H7 (cell line): Measurements from ENCODE around the gene CCR4. TPM values are rescaled to one million over a fixed set of nuclear protein-coding genes. Genes with fewer than 3 reads are reported as not detected.

Experiments used
- total RNA-seq: library from RNA; depleted of rRNA; stranded (reverse); fragments of >200 nt; shearing (Covaris generic); gene quantifications from 2 replicates; pipeline ENCODE4 v1.2.3, GENCODE V29; 2014; rRNA removed

CCR4 gene
- total RNA-seq, 1 experiment from 2014 or later, result not detected

Other genes with a start within 250 kb of the CCR4 start
- gene TRIM71, start 133.6 kb upstream of the CCR4 start, total RNA-seq, result 105 and 151 TPM in 2 replicates
- 35.8 and 41.8 TPM in 2 replicates for gene GLB1, start 145.5 kb downstream of the CCR4 start, total RNA-seq
- gene TMPPE, start 145.5 kb downstream of the CCR4 start, total RNA-seq, result 1.6 and 2.7 TPM in 2 replicates
- gene CRTAP, start 162.4 kb downstream of the CCR4 start, total RNA-seq, result 159 and 193 TPM in 2 replicates